ACHN (cell line): ENCODE measurements around the gene CCDC73.
"Not testable (repeated sequence)": the region's sequence is repeated elsewhere in the genome, so short reads cannot be mapped to it uniquely, and the experiment has no call there.

Source experiments
- DNase-seq: peaks from one replicate; pipeline ENCODE4 v3.0.0-alpha.2; 2015
- in situ Hi-C: cut with HindIII; loops from 2 replicates; pipeline ENCODE4 v1.10.0; 2017; ENCODE audit warnings: low sequenced_read_pairs, low pct_ligation_motif_present, low pct_unique_long_range_greater_than_20kb

CCDC73 gene

DNA sequence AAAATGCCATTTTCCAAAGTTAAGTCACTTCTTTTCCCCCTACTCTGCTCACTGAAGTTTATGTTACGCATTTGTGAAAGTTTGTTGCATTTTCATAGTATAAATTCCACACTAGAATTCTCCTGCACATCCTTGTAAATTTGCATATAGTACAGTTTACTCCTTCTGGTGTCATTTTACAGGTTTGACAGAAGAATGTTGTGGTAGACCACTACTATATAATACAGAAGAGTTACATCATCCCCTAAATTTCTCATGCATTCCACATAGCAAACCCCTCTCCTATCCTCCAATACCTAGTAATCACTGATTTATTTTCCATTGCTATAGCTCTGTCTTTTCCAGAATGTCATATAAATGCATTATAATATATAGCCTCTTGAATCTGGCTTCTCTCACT is 64.5 kb downstream of the CCDC73 start:
- in situ Hi-C loops, result no loop called here
- DNase-seq, result no peak

DNA sequence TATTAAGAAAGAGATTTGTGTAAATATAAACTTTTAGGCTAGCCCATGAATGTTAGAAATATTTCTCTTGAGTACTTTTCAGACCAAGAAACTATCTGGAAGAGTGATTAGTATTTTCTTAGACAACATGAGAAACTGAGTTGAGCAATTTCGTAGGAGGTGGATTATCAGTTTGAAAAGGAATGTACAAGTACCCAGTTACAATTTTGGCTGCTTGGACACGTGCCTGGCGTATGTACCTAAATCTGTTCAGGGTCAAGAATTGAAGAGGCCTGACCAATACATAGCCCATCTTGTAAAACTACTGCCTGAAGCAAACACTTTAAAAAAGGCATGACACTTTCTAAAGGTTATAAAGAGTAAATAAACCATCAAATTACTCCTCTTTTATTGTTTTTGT is 71.1 kb downstream of the CCDC73 start:
- in situ Hi-C loops, result no loop called here
- DNase-seq, result no peak

DNA sequence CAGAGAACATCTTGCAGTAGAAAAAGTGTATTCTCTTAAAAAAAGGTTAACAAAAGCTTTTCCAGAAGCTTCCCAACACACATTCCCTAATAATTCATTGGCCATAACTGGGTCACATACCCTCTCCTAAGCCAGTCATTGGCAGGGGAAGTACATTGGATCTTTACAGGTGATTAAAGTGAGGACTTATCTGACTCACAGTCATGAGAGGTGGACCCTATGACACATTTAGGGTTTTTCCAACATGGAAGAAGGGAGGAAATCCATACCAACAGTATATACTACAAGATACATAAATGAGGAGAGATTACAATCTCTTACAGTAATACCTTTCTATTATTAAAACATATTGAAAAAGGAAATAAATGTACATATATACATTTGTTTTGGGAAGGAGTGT is 72.2 kb downstream of the CCDC73 start:
- in situ Hi-C loops, result no loop called here
- no peak for DNase-seq

DNA sequence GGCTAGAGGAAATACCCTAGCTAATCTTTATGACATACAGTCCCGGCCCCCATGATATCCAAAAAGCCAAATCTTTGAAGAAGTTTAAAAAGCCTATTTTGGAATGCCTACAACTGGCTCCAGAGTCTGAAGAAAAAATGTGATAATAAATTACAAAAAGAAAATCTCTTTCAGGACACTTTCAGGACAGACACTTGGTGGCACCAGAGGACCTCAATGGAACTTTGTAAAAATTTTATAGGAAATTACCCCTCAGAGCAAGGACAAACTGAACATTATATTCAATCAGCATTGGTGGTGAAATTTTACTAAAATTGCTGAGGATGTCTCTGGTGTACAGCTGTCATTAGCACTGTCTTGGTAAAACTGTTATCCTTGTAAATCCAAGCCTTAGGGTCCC is 81.0 kb downstream of the CCDC73 start:
- peak; percentile 24 for DNase-seq
- in situ Hi-C loops, result no loop called here

DNA sequence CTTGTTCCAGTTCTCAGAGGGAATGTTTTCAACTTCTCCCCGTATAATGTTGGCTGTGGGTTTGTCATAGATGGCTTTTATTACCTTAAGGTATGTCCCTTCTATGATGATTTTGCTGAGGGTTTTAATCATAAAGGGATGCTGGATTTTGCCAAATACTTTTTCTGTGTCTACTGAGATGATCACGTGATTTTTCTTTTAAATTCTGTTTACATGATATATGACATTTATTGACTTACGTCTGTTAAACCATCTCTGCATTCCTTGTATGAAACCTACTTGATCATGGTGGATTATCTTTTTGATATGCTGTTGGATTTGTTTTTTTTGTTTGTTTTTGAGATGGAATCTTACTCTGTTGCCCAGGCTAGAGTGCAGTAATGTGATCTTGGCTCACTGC is 85.5 kb downstream of the CCDC73 start:
- DNase-seq, in situ Hi-C loops: not testable (repeated sequence)

DNA sequence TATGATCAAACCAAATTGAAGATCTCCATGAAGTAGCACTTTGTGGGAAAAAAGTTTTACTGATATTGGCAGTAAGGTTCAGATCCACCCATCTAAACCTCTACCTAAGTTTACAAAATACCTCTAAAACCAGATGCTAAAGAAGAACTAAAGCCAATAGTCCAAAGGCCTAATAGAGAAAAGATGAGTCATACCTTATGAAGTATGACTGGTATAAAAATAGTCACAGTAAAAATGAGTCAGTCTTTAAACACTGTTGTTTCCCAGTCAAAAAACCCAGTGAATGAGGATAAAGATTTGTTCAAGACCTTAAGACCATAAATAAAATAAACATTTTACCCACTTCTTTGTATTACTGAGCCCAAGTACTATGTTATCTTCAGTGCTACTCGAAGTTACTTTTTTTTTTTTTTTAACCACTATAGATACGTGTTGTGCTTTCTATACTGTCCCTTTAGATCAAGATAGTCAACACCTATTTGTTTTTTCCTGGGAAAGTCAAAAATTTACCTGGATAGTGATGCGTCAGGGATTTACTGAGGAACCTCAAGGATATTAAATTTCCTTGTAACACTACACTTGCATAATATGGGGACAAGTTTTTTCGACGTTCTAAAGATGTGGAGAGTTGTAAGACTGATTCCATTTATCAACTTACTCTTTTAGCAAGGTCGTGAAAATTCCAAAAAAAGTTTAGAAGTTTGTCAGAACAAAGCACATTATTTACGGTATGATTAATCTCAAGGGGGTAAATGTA is 87.3 kb downstream of the CCDC73 start:
- in situ Hi-C loops, result no loop called here
- peak; percentile 59 for DNase-seq

DNA sequence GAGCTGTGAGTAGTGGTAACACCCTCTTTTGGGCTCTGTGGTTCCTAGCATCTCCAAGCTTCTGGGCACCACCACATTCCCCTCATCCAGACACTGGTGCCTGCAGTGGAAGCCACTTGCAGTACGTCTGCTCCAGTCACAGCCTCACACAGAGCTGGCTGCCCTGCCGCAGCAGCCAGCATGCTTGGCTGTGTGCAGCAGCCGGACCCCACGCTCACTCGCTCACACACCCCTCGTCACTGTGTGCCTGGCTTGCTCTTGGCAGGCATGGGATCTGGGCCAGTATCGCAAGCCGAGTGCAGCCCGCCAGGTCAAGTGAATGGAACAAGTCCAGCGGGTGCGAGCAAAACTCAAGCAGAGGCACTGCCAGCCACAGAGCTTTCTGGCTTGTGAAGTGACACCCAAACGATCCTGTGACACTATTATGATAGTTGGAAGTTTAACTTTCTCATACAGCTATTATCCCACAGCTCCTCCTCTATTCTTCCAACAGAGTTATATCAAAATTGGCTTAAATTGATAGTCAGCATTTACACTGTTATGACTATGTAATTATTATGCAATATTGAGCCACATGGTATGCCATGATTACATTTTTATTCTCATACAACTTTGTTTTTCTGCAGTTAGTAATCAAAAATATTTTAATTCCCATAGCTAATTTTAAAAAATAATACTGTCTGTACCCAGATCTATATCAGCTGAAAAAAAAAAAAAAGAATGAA is 89.0 kb downstream of the CCDC73 start:
- DNase-seq, result no peak
- in situ Hi-C loops, result no loop called here

DNA sequence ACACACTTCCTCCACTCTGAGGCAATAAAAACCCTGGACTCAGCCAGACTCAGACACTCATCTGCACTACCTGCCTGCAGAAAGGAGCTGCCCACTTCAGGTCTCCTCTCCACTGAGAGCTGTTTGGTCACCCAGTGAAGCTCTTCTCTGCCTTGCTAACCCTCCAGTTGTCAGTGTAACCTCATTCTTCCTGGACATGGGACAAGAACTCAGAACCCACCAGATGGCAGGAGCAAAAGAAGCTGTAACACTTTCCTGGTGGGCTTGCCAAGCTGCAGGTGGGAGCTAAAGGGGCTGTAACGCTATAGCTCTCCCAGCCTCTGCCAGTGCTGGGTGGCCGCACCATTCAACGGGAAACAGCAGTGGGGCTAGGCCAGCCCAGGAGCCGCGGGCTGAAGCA is 89.7 kb downstream of the CCDC73 start:
- DNase-seq, result no peak
- in situ Hi-C loops, result no loop called here

DNA sequence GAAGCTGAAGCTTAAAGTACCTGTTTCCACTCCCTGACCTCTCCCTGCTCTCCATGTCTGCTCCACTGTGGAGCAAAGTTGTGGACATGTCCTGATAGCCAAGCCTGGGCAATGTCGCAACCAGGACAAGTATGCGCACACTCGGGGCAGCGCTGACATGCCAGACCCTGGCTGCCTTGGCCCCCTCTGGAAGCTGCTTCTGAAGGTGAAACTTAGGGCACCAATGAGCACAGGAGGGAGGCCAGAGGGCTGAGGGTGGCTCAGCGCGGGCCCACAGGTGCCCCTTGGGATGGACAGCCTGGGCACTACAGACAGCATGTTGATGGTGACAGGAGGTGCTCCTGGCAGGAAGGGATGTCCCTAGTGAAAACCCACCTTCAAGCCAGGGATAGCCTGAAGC is 90.2 kb downstream of the CCDC73 start:
- no peak for DNase-seq
- in situ Hi-C loops, result no loop called here

DNA sequence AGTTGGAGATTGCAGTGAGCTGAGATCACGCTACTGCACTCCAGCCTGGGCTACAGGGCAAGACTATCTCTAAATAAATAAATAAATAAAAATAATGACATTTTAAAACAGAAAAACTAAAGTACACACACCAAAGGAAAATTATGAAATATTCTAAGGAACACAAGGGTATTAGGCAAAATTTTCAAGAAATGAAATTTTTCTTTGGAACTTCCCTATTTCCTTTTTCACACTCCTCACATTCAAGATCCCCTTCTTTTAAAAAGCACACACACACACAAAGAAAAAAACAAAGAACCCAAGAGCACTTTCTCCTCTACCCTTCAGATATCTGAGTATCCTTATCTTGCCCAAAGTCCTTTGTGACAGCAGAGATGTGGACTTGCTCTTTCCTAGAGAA is 92.8 kb downstream of the CCDC73 start:
- DNase-seq, result no peak
- in situ Hi-C loops, result no loop called here

DNA sequence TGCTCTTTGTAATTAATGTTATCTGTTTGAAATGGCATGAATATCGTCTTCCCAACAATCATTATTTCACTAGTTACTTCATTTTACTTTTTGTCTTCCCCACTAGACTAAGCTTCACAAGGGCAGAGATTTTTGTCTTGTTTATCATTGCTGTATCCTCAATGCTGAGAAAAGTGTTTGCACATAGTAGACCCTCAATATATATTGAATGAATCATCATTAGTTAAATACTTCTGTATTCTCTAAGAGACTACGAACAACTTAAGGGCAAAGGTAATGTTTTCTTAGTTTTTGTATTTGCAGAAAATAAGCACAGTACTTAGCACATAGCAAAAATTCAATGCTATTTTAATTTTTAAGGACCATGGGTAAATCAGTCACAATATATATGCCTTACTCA is 95.9 kb downstream of the CCDC73 start:
- in situ Hi-C loops, result no loop called here
- no peak for DNase-seq

DNA sequence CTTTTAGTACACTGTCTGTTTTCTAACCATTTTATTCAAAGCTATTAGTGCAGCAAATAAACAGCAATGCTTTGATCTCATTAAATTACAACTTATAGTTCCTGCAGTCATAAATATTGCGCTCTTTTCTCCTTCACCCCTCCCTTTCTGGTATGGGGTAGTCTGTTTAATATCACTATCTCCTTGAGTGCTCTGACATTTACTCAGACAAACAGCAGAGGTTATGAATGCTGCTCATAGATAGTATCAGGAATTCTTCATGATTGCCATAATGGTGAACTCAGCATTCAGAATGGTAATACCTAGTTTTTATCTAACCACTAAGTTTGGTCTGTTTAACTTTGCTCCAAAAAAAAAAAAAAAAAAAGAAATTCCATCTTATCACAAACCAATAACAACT is 123.4 kb downstream of the CCDC73 start:
- DNase-seq, result no peak
- in situ Hi-C loops, result no loop called here

DNA sequence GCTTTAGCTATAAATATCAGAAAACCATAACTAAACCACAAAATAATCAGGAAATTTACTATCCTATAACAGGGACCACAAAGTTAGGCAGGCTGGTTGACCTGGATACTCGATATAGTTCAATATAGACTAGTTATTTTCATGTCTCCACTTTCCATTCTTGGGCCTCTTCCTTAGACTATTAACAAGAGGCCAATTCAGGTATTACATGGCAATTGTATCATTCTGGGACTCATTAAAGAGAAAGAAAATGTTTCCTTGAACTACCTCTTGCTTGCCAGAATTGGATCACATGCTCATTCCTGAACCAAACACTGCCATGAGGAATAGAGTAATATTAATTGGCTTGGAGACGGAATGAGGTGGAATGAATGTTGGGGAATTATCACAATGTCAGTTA is 134.8 kb downstream of the CCDC73 start:
- DNase-seq, result no peak
- in situ Hi-C loops, result no loop called here

DNA sequence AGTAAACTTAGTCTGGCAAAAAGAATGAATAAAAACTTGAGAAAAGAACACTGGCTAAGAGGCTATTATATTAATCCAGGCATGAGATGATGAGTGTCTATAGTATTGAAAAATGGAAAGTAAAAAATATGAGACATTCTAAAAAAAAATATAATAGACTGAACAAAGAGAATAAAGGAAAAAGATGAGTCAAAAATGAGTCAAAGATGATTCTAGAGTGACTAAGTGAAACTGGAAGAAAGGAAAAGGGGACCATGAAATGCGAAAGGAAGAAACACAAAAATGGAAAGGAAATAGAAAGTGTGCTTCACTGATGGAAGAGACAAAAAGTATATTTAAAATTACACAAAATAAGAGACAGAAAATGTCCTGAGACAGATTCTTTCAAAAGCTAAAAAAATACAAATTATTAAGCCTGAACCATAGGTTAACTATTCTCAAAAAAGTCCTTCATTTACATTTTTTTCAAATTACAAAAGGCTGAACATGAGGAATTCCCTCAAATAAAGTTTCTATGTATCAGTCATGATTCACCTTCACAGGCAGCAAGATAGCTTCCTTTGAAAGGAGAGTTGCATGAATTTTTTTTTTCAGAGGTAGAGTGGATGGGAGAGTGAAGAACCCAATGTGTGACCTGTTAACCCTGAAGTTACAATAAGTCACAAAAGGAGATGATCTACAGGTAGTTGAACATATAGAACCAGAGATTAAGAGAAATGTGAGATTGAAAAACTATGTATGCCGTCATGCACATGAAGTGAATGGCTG is 135.6 kb downstream of the CCDC73 start:
- in situ Hi-C loops, result no loop called here

DNA sequence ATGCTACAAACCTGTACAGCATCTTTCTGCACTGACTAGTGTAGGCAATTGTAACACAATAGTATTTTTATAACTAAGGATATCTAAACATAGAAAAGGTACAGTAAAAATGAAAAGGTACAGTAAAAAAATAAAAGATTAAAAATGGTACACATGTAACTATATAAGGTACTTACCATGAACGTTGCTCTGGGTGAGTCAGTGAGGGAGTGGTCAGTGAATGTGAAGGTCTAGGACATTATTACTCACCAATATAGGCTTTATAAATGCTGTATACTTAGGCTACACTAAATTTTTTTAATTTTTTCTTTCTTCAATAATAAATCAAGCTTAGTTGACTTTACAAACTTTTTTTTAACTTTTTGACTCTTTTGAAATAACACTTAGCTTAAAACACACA is 150.9 kb downstream of the CCDC73 start:
- DNase-seq, result no peak
- in situ Hi-C loops, result no loop called here

More for the DNA sequence above, 135.6 kb downstream of the CCDC73 start:
- no peak for DNase-seq

DNA sequence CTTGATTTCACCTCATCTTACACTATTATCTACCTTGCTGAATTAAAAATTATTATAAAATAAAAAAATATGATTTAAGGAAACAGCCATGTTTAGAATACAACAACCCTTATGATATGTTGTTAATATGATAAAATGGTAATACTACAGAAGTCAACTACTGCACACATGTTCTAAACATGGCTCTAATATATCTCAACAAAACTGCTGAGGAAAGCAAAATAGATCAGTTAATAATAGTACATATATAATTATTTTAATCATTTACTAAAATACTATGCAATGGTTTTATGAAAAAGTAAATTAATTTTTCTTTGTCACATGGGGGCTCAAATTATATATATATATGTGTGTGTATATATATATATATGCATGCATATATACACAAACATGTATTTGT is 153.1 kb downstream of the CCDC73 start:
- in situ Hi-C loops, result no loop called here

DNA sequence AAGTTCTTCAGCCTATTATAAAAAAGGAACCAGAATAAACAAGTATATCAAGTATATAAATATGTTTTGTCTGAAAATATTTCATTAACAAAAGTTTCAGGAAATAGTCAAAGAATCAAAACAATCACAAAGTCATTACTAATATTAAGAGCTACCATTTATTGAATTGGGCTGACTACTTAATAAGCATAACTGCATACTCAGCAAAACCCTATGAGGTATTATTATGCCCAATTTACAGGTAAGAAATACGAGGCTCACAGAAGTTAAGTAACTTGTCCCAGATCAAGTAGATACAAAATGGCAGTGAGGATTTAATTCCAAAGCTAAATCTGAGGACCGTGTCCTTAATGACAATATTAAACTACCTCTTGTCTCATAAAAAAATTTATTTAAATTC is 158.6 kb downstream of the CCDC73 start:
- DNase-seq, result no peak
- in situ Hi-C loops, result no loop called here

More for the DNA sequence above, 153.1 kb downstream of the CCDC73 start:
- DNase-seq, result no peak

DNA sequence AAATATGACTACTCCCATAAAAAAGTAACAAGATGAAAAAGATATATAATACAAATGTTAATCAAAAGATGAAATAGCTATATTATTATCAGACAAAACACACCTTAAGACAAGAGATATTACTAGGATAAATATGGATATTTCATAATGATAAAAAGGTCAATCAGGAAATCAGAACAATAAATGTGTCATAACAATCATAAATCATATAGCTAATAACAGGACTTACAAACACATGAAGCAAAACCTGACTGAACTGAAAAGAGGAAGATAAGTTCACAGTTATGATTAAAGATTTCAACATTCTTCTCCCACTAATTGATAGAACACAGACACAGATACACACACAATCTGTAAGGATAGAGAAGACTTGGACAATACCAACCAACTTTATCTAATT is 163.6 kb downstream of the CCDC73 start:
- in situ Hi-C loops, result no loop called here
- DNase-seq, result no peak

DNA sequence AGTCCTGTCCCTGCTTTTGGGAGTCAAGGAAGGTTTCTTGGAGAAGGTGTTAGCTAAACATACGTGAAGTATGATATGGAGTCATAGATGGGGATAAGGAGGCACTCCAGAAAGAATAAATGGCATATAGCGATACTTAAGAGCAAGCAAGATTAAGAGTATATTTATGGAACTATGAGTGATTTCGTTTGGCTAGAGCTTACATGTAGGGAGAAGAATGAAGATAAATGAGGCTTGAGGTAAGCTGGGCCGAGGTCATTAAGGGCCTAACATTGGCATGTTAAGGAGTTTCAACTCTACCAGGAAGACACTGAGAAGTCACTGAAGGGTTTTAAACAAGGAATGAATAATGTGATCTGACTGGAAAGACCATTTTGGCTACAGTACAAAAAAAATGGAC is 177.6 kb downstream of the CCDC73 start:
- in situ Hi-C loops, result no loop called here
- DNase-seq, result no peak
